Mesenchymal stem cell (in vitro differentiated cells and primary cell): ENCODE data around the gene SERPINI2.

ENCODE experiments used
- DNase-seq: peaks from one replicate; pipeline ENCODE4 v3.0.0-alpha.2; 2013
- H2AFZ ChIP-seq: one replicate; pipeline ENCODE4 v1.6.1; 2013; ENCODE audit warnings: low read depth, mild to moderate bottlenecking, control low read depth, inconsistent platforms, low read length, moderate library complexity
- H2AK5ac ChIP-seq: 2 replicates; pipeline ENCODE4 v1.6.1; 2013; ENCODE audit warnings: low read length, moderate library complexity, mild to moderate bottlenecking, inconsistent platforms; ENCODE audit not compliant: severe bottlenecking
- H2BK120ac ChIP-seq: one replicate; pipeline ENCODE4 v1.6.1; 2013; ENCODE audit warnings: low read depth, mild to moderate bottlenecking, inconsistent platforms, low read length, moderate library complexity
- H2BK12ac ChIP-seq, 2 experiments: one replicate each; pipeline ENCODE4 v1.6.1; 2013; ENCODE audit warnings: inconsistent platforms in 2 of 2, low read length in 2 of 2, mild to moderate bottlenecking in 2 of 2, moderate library complexity in 2 of 2, control low read depth in 1 of 2
- H2BK15ac ChIP-seq: one replicate; pipeline ENCODE4 v1.6.1; 2013; ENCODE audit warnings: mild to moderate bottlenecking, low read depth, inconsistent platforms; ENCODE audit not compliant: poor library complexity, severe bottlenecking
- H2BK5ac ChIP-seq: 2 replicates; pipeline ENCODE4 v1.6.1; 2013; ENCODE audit warnings: low read depth, mild to moderate bottlenecking, low read length, control low read depth, inconsistent platforms; ENCODE audit not compliant: poor library complexity, severe bottlenecking
- H3K14ac ChIP-seq, 2 experiments: one replicate each; pipeline ENCODE4 v1.6.1; 2013; ENCODE audit warnings: inconsistent platforms in 2 of 2, low read length in 2 of 2, control low read depth in 1 of 2, mild to moderate bottlenecking in 1 of 2, moderate library complexity in 1 of 2
- H3K18ac ChIP-seq, 2 experiments: one replicate each; pipeline ENCODE4 v1.6.1; 2013; ENCODE audit warnings: inconsistent platforms in 2 of 2, low read length in 2 of 2, control low read depth in 1 of 2, low read depth in 1 of 2, mild to moderate bottlenecking in 1 of 2
- H3K23ac ChIP-seq, 2 experiments: one replicate each; pipeline ENCODE4 v1.6.1; 2013; ENCODE audit warnings: inconsistent platforms in 2 of 2, low read length in 2 of 2, mild to moderate bottlenecking in 2 of 2, moderate library complexity in 2 of 2, control low read depth in 1 of 2
- H3K27ac ChIP-seq: 2 replicates; pipeline ENCODE4 v1.5.1; 2013; ENCODE audit warnings: mild to moderate bottlenecking, moderate library complexity, low read length, control low read depth, inconsistent platforms; ENCODE audit not compliant: poor library complexity, severe bottlenecking
- H3K27me3 ChIP-seq, 2 experiments: 2 replicates each; pipeline versions ENCODE4 v1.6.1 to v1.7.0; 2013; ENCODE audit warnings: low read length in 2 of 2, mild to moderate bottlenecking in 2 of 2, moderate library complexity in 2 of 2, control low read depth in 1 of 2, inconsistent platforms in 1 of 2; ENCODE audit not compliant: control insufficient read depth in 1 of 2, insufficient read depth in 1 of 2
- H3K36me3 ChIP-seq, 2 experiments: 2 replicates each; pipeline versions ENCODE4 v1.6.1 to v1.7.0; 2013; ENCODE audit warnings: low read length in 2 of 2, control low read depth in 1 of 2, inconsistent platforms in 1 of 2, low read depth in 1 of 2, mild to moderate bottlenecking in 1 of 2; ENCODE audit not compliant: insufficient read depth in 2 of 2, control insufficient read depth in 1 of 2
- H3K4ac ChIP-seq, 2 experiments: one replicate each; pipeline ENCODE4 v1.6.1; 2013; ENCODE audit warnings: inconsistent platforms in 2 of 2, low read length in 2 of 2, mild to moderate bottlenecking in 2 of 2, moderate library complexity in 2 of 2, control low read depth in 1 of 2, low read depth in 1 of 2
- H3K4me1 ChIP-seq: 2 replicates; pipeline ENCODE4 v1.6.1; 2013; ENCODE audit warnings: low read depth, low read length, control low read depth; ENCODE audit not compliant: control insufficient read depth, insufficient read depth
- H3K4me2 ChIP-seq: 2 replicates; pipeline ENCODE4 v1.6.1; 2013; ENCODE audit warnings: low read length, mild to moderate bottlenecking, inconsistent platforms; ENCODE audit not compliant: poor library complexity, severe bottlenecking
- H3K4me3 ChIP-seq, 2 experiments: 2 replicates each; pipeline versions ENCODE4 v1.5.1 to v1.7.0; 2013; ENCODE audit warnings: low read length in 2 of 2, mild to moderate bottlenecking in 2 of 2, control low read depth in 1 of 2, low read depth in 1 of 2; ENCODE audit not compliant: insufficient read depth in 1 of 2
- H3K79me1 ChIP-seq: replicated peaks from 2 replicates; pipeline ENCODE4 v1.6.1; 2013; ENCODE audit warnings: mild to moderate bottlenecking, control low read depth, low read length, inconsistent platforms; ENCODE audit not compliant: poor library complexity, severe bottlenecking
- H3K9ac ChIP-seq: 2 replicates; pipeline ENCODE4 v1.7.0; 2013; ENCODE audit warnings: mild to moderate bottlenecking, low read length, moderate library complexity
- H3K9me3 ChIP-seq: 2 replicates; pipeline ENCODE4 v1.7.0; 2013; ENCODE audit warnings: mild to moderate bottlenecking, low read length; ENCODE audit not compliant: control insufficient read depth
- H4K8ac ChIP-seq: one replicate; pipeline ENCODE4 v1.6.1; 2013; ENCODE audit warnings: inconsistent platforms, mild to moderate bottlenecking, low read length, moderate library complexity
- H4K91ac ChIP-seq: one replicate; pipeline ENCODE4 v1.6.1; 2013; ENCODE audit warnings: mild to moderate bottlenecking, low read length, inconsistent platforms
- WGBS: methylation state at CpG from one replicate; pipeline ENCODE4 v1.1.7; 2013; ENCODE audit warnings: mixed read lengths; 5-methylcytosine and 5-hydroxymethylcytosine counted together

The SERPINI2 gene

DNA sequence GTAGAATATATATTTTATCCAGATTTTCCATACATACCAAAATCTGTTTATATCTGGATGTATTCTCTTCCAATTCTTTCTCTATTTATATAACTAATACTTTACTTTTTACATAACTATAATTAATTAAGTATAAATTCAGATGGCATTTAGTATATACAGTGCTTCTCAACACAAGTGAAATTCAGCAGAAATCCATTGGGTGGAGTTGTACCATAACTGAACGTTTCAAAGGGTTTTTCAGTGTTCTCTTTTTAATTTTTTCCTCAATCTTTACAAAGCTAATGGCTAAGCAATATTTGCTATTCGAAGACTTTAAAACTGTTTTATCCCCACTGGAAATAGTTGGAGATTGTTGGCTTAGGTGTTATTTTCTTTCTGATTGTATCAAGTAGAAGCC, 79.8 kb downstream of the SERPINI2 start:
- Histone ChIP-seq H2BK5ac (no peak overlapping the region), H3K79me1 (no peaks in the 10 kb centered on the region), H4K8ac (no peak overlapping the region), H3K9ac (no peak overlapping the region), H3K18ac (no peak overlapping the region), H3K9me3 (no peaks in the 10 kb centered on the region), H3K36me3 (no peaks in the 10 kb centered on the region), H2AK5ac (no peak overlapping the region), H4K91ac (no peak overlapping the region), H3K27me3 (no peaks in the 10 kb centered on the region), H3K27ac (no peak overlapping the region), H3K23ac (no peak overlapping the region), H3K4me2 (no peak overlapping the region), H2BK12ac (no peak overlapping the region), H2BK120ac (no peak overlapping the region), H3K4me1 (no peaks in the 10 kb centered on the region), H2BK15ac (no peak overlapping the region), H2AFZ (no peak overlapping the region), H3K4ac (no peak overlapping the region), H3K4me3 (no peak overlapping the region), H3K14ac (no peak overlapping the region)
- no peak for DNase-seq
- WGBS, result no CpG with 5 or more reads among the region's 2 CpGs
